Cardiac septum (tissue), 1 donor: Measurements from ENCODE around the gene FOXF2. TPM values are rescaled to one million over a fixed set of nuclear protein-coding genes. Genes with fewer than 3 reads are reported as not detected.

ENCODE experiments used
- DNase-seq: peaks from one replicate; pipeline ENCODE4 v3.0.0-alpha.2; 2020; ENCODE audit warnings: low spot score
- intact Hi-C: fragments of 100-400 bp; cut with DNase I; formaldehyde crosslinking; loops from one replicate; pipeline ENCODE4 v1.14.0; 2022
- total RNA-seq: library from RNA; stranded (reverse); fragmentation: NEBNext Ultra II Directional; extraction: Animal tissue kit (Norgen Biotek cat#: 25700); gene quantifications from one replicate; pipeline ENCODE4 v1.2.1, GENCODE V29; 2021
- donor health status: DM: no; HTN: no; CAD: no.

The FOXF2 gene
- total RNA-seq, 1 donor from 2014 or later, result 0.43 TPM

DNA sequence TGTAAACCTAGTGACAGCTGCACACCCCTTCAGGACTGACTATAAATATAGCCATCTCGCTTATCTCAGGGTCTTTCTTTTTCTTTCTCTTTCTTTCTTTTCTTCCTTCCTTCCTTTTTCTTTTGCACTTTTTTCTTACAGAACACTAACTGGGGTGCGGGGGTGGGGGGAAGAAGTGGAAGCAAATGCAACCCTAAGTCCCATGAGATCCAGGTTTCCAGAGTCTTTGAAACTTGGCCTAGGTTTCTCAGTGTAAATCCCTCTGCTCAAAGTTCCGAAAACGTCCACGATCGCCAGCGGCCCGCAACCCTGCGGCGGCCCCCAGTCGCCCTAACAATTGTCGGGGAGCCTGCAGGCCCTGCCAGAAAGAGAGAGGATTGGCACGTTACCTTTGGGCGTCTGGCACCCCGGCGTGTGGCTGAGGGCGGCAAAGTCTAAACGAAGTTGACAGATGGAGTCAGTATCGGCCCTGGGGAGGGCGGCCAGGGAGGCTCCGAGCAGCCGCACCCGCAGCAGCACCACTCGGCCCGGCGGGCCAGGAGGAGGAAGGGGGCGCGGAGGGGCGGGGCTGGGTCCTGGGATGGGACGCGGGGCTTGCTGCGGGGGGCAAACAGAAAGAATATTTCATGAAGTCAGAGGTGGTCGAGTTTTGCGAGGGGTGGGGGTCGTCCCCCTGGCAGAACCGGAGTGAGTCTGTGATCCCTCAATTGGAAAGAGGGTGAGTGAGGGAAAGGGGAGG is 577 bp upstream of the FOXF2 start:
- no peak for DNase-seq
- intact Hi-C loops, result no loop called here

DNA sequence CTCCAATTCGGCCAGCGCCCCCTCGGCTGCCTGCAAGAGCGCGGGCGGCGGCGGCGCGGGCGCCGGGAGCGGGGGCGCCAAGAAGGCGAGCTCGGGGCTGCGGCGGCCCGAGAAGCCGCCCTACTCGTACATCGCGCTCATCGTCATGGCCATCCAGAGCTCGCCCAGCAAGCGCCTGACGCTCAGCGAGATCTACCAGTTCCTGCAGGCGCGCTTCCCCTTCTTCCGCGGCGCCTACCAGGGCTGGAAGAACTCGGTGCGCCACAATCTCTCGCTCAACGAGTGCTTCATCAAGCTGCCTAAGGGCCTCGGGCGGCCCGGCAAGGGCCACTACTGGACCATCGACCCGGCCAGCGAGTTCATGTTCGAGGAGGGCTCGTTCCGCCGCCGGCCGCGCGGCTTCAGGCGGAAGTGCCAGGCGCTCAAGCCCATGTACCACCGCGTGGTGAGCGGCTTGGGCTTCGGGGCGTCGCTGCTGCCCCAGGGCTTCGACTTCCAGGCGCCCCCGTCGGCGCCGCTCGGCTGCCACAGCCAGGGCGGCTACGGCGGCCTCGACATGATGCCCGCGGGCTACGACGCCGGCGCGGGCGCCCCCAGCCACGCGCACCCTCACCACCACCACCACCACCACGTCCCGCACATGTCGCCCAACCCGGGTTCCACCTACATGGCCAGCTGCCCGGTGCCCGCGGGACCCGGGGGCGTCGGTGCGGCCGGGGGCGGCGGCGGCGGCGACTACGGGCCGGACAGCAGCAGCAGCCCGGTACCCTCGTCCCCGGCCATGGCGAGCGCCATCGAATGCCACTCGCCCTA is 963 bp downstream of the FOXF2 start:
- DNase-seq, result no peak
- intact Hi-C loops, result loop anchor here (10.0 kb wide), 1 partner anchor 796 kb away; no protein-coding TSS in a partner anchor

DNA sequence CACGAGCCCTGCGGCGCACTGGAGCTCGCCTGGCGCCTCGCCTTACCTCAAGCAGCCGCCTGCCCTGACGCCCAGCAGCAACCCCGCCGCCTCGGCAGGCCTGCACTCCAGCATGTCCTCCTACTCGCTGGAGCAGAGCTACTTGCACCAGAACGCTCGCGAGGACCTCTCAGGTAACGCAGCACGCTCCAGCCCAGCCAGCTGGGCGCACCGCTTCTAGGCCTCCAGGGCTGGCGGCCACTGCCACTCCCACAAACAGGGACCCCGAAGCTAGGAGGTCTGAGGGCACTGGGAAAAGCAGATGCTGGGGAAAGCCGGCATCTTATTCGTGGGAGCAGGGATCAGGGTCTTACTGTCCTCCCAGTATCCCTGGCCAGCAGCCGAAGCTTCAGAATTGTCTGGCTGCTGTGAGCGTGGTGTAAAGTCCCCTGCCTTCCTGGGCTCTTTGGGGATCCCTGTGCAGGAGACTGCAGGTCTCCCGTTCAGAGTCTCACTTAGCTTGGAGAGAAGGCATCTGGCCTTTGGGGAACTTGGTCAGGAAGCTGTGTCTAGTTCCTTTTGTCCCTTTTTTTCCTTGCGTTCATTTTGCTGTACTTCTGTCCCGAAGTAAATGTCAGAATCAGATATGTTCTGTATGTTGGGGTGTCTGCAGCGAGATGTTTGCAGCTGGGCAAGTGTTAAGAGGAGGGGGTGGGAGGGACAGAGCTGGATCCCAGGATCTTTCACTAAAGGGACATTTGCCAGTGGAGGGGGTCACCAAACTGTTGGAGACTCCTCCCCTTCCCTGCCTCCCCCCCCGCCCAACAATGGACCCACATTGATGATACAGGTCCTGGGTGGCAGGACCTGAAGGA is 1.8 kb downstream of the FOXF2 start:
- intact Hi-C loops, result loop anchor here (10.0 kb wide), 1 partner anchor 796 kb away; no protein-coding TSS in a partner anchor
- no peak for DNase-seq

DNA sequence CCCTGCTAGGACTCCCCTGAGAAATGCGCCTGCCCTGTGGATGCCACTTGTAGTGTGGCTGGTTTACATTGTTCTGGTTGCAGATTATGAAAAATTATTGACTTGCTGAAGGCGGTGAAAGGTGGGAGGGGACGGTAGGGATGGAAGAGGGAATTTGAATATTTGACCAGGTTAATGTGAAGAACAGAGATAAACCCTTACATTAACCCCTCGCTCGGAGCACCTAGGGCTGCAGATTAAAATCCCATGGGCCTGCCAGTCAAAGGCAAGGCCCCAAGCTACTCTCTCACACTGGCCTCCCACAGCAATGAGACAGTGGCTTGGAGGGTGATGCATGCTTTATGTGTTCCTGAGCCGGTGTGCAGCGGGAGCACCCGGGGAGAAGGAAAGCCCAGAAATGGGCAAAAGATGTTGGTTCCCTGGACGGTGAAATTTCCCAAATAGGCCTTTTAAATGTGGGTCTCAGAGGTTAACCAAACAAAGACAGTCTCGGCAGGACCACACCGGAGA is 2.5 kb downstream of the FOXF2 start:
- intact Hi-C loops, result loop anchor here (10.0 kb wide), 1 partner anchor 797 kb away; no protein-coding TSS in a partner anchor
- DNase-seq, result no peak

DNA sequence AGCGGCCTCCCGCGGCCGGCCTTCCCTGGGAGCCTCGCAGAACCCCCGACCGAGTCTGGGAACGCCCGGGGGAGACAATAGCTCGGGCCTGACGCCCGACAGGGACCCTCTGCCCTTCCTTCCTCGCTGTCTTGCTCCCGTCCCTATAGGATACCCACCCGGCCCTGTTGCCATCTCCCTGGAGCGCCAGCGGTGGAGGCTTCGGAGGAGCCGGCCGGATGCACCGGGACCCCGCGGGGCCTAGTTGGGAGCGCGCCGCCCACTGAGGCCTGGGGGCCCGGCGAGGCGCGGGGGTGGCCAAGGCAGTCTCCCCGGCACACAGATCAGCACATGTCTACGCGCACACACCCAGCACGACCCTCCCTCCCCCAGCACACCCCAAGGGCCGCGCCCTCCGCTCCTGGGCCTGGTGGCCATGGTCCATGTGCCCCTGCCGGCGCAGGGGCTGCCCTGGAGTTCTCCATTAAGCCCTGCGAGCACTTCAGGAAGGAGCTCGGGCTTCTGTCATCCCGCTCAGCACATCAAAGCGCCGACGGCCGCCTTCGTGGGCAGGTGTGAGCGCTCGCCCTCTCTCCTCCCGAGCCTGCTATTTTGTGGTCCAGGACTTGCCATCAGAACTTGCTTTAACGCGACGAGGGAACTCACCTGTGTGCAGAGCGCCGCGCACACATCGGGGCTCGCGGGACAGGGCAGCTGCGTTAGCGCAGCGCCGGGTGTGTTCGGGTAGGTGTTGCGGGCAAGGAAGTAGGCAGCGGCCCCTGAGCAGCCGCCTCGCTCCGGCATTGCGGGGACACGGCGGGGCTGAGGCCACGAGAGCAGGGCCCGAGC is 3.7 kb downstream of the FOXF2 start:
- DNase-seq, result no peak
- intact Hi-C loops, result loop anchor here (10.0 kb wide), 1 partner anchor 798 kb away; no protein-coding TSS in a partner anchor

DNA sequence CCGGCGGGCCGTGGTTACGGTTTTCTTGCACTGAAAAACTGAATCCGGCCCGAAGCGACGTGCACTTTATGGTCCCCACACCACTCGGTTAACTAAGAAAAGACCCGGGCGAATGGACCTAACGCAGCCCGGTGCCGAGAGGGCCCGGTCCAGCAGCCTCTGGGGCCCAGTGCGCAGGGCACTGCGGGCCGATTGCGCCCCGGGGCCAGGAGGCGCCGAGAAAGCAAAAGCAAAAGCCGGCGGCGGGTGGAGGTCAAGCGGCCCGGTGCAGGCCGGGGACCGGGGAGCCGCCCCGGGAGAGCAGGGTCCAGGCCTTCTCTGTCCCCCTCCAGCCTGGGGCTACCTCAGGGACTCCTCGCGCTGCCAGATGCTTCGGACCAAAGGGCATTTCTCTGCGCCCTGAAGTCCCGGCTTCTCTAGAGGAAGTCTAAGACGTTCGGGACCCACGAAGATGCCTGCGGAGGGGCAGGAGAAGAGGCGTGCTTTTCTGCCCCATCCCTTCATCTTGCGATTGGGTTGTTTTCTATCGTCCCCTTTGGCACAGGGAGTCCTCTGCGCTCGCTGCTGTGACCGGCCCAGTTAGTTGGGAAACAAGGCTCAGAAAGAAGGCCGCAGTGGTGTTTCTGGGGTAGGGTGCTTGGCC is 4.4 kb downstream of the FOXF2 start:
- intact Hi-C loops, result loop anchor here (10.0 kb wide), 1 partner anchor 799 kb away; no protein-coding TSS in a partner anchor
- no peak for DNase-seq

DNA sequence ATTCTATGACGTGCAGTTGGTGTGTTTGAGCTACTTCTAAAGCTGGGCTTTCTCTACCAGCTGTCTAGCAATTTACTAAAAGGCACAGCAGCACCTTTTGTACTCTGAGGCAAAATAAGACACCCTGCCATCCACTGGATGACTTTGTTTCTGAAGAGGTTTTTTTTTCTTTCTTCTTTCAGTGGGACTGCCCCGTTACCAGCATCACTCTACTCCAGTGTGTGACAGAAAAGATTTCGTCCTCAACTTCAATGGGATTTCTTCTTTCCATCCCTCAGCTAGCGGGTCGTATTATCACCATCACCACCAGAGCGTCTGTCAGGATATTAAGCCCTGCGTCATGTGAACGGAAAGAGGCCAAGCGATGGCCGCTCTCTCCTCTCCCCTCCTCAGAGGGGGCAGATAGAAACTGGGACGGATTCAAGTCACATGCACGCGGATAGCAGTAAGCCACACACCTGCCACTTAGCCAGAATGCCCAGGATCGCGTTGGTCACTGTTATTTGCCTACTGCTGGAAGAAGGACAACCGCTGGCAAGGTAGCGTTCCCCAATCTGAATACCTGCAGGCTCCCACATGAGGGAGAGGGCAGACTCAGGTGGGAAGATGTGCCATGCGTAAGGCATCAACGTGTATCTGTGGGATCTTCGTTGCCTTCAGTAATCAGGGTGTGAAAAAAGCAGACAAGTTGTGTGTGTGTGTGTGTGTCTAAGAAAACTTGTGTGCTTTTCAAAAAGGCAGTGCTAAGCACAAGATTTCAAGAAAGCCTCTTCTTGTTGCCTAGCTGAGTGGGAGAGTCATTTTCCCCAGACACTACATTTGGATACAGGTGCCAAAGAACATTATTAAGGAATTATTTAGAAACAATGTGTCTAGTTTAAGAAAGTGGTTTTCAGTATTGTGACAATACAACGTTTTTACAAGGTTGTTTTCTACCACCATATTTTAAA is 5.4 kb downstream of the FOXF2 start:
- DNase-seq, result no peak
- intact Hi-C loops, result loop anchor here (5.0 to 10.0 kb wide), 2 partner anchors 597 to 800 kb away; no protein-coding TSS in a partner anchor

DNA sequence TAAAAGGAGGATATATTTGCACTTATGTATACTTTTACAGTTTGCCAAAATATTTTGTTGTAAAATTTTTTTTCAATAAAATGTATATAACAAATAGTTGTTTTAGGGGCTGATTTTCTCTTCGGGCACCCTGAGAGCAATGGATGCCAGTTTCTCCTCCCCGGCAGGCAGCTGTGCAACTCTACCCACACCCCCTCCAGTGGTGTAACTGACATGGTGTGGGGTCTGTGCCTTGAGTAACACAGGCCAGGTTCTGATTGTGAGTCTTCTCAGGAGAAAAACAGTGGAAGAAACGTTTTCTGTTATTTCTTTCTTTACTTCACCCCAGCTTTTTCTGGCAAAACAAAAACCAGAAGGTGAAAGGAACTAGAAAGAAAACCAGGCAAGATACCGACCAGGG is 6.1 kb downstream of the FOXF2 start:
- no peak for DNase-seq
- intact Hi-C loops, result loop anchor here (5.0 to 10.0 kb wide), 2 partner anchors 598 to 801 kb away; no protein-coding TSS in a partner anchor

DNA sequence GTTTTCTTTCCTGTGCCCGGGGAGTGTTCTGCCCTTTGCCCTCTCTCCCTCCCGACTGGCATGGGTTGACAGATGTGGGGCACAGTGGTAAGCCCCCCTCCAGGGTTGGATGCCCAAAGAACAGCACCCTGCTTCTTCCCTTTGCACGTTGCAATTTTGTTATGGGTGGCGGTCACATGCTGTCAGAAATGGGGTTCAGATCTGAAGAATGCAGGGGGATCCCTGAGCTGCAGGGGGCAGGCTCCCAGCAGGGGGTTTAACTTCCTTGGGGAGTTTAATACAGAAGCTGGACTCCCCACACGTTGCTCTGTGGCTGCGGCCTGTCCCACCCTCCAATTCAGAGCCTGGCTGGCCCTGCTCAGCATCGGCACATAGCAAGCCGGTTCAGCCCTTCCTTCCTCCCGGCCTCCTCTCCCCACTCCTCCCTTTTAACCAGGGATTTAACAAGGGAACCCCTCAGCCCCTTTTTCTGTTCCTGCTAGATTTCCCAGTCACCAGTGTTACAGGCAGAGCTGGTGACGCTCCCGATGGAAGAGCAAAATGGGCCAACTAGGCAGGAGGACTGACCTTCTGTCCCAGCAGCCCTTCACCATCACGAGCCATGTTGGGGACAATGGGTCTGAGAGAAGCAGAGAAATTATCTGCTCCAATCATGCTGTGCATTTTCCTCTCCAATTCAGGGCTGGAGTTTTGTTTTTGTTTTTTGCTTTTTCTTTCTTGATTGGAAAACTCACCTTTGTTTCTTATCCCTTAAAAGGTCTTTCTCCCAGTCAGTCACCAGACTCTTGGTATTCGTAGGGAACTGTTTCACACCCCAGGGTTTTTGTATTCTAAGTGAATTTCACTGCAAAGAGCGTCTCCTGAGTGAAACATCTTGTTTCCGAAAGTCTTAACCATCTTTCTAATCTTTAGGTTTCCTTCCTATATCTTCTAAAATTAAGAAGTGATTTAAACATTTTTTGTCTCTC is 6.8 kb downstream of the FOXF2 start:
- intact Hi-C loops, result loop anchor here (5.0 to 10.0 kb wide), 2 partner anchors 599 to 801 kb away; no protein-coding TSS in a partner anchor
- DNase-seq, result no peak

DNA sequence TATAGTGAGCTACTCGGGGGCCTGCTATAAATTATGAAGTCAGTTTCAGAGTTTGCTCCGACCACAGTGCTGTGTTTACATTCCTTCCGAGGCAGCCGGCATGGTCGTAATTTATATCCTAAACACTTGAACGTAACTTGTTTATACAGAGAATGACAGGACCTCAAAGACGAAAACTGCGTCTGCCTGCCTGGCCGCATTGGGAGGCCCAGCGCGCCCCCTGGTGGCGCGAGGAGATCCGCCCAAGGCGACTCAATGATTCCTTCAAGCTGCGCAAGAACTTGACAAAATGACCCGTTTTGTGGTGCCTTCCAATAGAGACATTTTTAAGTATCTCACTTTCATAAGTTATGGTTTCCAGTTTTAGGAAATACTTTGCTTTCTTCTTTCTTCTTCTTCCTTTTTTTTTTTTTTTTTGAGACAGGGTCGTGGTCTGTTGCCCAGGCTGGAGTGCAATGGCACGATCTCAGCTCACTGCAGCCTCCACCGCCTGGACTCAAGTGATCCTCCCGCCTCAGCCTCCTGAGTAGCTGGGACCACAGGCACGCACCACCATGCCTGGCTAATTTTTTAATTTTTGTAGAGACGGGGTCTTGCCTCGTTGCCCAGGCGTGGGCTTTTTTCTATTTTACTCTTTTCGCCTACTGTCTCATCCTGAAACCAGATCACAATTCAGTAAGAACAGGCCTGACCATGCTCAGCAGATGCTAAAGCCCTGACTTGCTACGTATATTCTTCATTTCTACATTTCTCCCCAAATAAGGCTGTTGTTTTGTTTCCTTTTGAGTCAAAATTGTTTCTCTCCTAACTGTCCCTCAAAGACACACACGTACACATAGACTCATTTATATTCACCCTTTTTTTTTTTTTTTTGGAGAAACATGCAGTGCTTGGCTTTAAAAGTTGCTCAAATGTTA is 7.8 kb downstream of the FOXF2 start:
- no peak for DNase-seq
- intact Hi-C loops, result loop anchor here (5.0 to 10.0 kb wide), 2 partner anchors 600 to 802 kb away; no protein-coding TSS in a partner anchor

DNA sequence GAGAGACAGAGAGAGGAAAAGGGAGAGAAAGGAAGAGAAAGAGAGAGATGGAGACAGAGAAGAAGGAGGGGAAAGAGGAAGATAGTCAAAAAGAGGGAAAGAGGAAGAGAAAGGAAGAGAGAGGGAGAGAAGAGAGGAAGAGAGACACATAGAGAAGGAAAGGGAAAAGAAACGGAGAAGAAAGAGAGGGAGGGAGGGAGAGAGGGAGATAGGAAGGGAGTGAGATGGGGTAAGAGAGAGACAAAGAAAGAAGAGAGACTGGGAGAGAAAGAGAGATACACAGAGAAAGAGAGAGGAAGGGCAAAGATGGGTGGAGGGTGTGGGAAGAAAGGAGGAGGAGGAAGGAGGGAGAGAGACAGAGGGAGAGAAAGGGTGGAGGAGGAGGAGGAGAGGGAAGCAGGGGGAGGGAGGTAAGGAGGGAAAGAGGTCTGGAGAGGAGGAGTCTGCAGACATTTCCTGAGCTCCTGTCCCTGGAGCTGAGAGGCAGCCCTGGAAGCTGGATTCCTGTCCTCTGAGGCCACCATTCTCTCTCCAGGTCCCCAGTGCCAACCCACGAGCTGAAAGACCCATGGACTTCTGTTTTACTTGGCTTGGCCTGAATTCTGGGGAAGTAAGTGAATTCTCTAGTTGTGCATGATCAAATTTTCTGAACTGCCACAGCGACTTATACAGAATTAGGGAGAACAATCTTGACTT is 9.9 kb downstream of the FOXF2 start:
- DNase-seq, result peak; percentile 7
- intact Hi-C loops, result loop anchor here (5.0 to 10.0 kb wide), 2 partner anchors 602 to 804 kb away; no protein-coding TSS in a partner anchor

DNA sequence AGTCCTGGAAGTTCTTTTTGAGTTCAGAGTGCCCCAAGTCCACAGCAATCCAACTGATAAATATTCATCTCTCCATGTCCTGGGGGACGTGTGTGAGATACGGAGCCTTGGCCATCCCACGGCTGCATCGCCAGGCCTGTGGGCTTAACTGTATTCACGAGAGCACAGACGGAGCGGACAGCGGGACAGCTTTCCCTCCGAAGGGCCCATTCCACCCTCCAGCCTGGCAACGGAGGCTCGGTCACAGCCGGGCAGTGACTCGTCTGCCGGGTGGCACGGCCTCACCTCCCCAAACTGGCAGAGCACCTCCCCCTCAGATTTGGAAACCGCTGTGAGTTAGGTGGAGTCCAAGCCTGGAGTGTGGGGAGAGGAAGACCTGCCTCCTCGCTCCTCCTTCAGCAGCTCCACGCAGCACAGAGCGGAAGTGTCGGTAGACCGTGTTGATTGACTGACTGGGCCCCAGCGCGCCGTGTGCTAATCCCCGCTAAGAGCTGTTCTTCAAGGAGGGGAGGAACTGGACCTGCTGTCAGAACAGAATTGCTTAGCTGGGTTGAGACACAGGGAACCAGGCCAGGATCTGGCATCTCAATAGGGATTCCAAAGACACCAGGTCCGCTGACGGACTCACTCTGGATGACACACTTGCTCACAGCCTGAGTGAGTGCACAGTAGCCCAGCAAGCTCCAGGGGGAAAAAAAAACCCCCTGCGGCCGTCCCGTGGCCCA is 10.9 kb downstream of the FOXF2 start:
- peak; percentile 55 for DNase-seq
- intact Hi-C loops, result no loop called here

DNA sequence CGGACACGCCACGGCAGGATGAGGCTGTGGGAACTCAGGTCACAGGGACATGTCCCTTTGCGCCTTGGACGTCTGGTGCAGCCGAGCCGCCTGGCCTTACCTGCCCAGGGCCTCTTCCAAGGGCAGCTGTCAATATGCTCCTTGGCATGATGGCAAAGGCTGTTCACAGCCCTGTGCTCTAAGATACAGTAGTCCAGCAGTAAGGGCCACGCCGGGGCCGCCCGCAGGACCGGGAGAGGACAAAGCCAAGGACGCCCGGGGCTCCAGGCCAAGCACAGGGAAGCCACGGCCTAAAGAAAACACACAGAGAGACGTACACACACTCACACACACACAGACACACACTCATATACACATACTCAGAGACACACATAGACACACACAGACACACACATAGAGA is 13.0 kb downstream of the FOXF2 start:
- peak; percentile 47 for DNase-seq
- intact Hi-C loops, result no loop called here
